Right lobe of liver (tissue), 4 donors: ENCODE measurements around the gene CYP39A1.

Experiments used
- POLR2A ChIP-seq: fragments of 450-650 bp; IDR thresholded peaks from one replicate; pipeline ENCODE4 v1.6.1; 2017; ENCODE audit warnings: antibody characterized with exemption, mild to moderate bottlenecking
- TF ChIP-seq, protein P1 (sequence below), 4 donors: fragments of 200-600 bp in 3 of 4; fragments of 450-650 bp in 1 of 4; IDR thresholded peaks; one replicate each; pipeline versions ENCODE4 v1.5.1 to v1.8.0; 2016 to 2022; ENCODE audit warnings: antibody characterized with exemption in 4 of 4, mild to moderate bottlenecking in 2 of 4
- donor health status: DM: no; HTN: no; CAD: no.
- donor health status: DM: no; HTN: no; CAD: no.
- donor health status: DM: no; HTN: yes; CAD: no.

DNA sequence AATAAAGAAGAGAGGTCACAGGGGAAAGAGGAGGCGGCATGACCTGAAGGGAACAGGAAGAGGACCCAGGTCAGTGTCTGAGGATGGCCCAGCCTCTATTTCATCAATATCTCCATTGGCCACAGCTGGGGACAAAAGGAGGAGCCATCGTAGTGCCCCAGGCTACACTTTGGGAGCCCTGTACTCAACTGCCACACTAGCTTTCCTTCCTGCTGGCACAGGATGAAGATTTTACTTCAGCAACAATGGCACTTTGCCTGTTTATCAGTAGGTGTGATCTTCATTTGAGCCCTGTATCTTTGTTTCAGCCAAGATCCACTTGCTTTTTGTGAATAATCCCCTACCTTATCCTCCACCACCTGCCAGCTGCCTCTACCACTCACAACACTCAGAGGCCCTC lies 126.0 kb downstream of the CYP39A1 start:
- TF ChIP-seq, protein P1, sequence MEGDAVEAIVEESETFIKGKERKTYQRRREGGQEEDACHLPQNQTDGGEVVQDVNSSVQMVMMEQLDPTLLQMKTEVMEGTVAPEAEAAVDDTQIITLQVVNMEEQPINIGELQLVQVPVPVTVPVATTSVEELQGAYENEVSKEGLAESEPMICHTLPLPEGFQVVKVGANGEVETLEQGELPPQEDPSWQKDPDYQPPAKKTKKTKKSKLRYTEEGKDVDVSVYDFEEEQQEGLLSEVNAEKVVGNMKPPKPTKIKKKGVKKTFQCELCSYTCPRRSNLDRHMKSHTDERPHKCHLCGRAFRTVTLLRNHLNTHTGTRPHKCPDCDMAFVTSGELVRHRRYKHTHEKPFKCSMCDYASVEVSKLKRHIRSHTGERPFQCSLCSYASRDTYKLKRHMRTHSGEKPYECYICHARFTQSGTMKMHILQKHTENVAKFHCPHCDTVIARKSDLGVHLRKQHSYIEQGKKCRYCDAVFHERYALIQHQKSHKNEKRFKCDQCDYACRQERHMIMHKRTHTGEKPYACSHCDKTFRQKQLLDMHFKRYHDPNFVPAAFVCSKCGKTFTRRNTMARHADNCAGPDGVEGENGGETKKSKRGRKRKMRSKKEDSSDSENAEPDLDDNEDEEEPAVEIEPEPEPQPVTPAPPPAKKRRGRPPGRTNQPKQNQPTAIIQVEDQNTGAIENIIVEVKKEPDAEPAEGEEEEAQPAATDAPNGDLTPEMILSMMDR (IDR thresholded peaks at IDR 0.05) = no peak
- no peak for TF ChIP-seq POLR2A
